Measurements from ENCODE around the gene ASTN2. TPM values are rescaled to one million over a fixed set of nuclear protein-coding genes. Genes with fewer than 3 reads are reported as not detected.

The ASTN2 gene
- total RNA-seq, 1 experiment from 2014 or later, result 4.8 TPM

DNA sequence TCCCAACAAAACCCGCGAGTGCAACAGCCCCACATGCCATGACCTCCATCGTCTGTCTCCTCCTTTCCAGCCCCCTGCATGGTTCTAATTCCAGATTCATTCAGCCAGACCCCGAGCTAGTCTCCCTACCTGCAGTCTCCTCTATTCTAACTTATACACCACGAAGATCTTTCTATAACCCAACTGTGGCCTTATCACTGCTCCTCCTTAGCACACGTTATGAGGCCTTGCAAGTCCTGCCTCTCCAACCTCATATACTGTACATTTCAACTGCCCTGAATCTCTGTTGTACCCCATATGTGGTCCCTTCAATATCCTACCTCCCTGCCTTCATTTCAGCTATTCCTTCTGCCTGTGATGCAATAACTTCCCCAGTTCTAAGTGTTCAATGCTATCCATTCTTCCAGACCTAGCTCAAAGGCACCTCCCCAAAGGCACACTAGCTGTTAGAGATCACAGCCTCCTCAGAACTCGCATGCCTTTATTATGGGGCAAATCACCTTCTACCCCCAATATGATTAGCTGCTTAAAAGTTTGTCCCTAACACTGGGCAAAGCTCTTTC is 942.8 kb downstream of the ASTN2 start:
- Histone ChIP-seq H3K9me2 (ENCODE audit: insufficient read depth) (no peaks in the 10 kb centered on the region), H3K9me3 (ENCODE audit: control insufficient read depth in 1 of 2, insufficient read depth in 1 of 2, low read depth in 1 of 2, low read length in 2 of 2) (no peaks in the 10 kb centered on the region), H4K20me1 (ENCODE audit: insufficient read depth) (no peaks in the 10 kb centered on the region), H3K4me1 (ENCODE audit: control insufficient read depth in 1 of 2, insufficient read depth in 2 of 2, low read length in 2 of 2) (no peaks in the 10 kb centered on the region), H3K4me2 (ENCODE audit: low read length) (no peak overlapping the region), H3K27ac (ENCODE audit: low read depth, low read length) (no peak overlapping the region), H3K4me3 (replicated peaks in 1 of 2; ENCODE audit: low read depth in 1 of 2, low read length in 2 of 2) (no peak overlapping the region), H3K36me3 (ENCODE audit: control insufficient read depth in 1 of 2, insufficient read depth in 2 of 2, low read length in 2 of 2) (no peaks in the 10 kb centered on the region), H3K27me3 (ENCODE audit: insufficient read depth, low read length) (no peaks in the 10 kb centered on the region), H3K9ac (ENCODE audit: low read length) (no peak overlapping the region), H3K79me2 (ENCODE audit: insufficient read depth, low read length) (no peaks in the 10 kb centered on the region), H2AFZ (ENCODE audit: low read depth, low read length, poor library complexity, severe bottlenecking) (no peak overlapping the region)
- TF ChIP-seq ZNF274 (IDR thresholded peaks at IDR 0.05; ENCODE audit: low read depth, low read length) (no peak), EGR1 (IDR thresholded peaks at IDR 0.05; ENCODE audit: low read depth) (no peak), POLR2A (IDR thresholded peaks at IDR 0.05; ENCODE audit: borderline replicate concordance, extremely low read depth, insufficient read depth, insufficient read length) (no peak), SP1 (IDR thresholded peaks at IDR 0.05; ENCODE audit: low read depth) (no peak), ZFX (IDR thresholded peaks at IDR 0.05) (no peak), EZH2 (IDR thresholded peaks at IDR 0.05) (no peak), JUND (IDR thresholded peaks at IDR 0.05) (no peak), SIN3A (IDR thresholded peaks at IDR 0.05; ENCODE audit: low read depth) (no peak), RAD21 (IDR thresholded peaks at IDR 0.05; ENCODE audit: low read depth) (no peak), YY1 (IDR thresholded peaks at IDR 0.05; ENCODE audit: extremely low read depth, insufficient replicate concordance, low read depth, low read length) (no peak)
- TF ChIP-seq, protein P1, sequence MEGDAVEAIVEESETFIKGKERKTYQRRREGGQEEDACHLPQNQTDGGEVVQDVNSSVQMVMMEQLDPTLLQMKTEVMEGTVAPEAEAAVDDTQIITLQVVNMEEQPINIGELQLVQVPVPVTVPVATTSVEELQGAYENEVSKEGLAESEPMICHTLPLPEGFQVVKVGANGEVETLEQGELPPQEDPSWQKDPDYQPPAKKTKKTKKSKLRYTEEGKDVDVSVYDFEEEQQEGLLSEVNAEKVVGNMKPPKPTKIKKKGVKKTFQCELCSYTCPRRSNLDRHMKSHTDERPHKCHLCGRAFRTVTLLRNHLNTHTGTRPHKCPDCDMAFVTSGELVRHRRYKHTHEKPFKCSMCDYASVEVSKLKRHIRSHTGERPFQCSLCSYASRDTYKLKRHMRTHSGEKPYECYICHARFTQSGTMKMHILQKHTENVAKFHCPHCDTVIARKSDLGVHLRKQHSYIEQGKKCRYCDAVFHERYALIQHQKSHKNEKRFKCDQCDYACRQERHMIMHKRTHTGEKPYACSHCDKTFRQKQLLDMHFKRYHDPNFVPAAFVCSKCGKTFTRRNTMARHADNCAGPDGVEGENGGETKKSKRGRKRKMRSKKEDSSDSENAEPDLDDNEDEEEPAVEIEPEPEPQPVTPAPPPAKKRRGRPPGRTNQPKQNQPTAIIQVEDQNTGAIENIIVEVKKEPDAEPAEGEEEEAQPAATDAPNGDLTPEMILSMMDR (IDR thresholded peaks at IDR 0.05 in 2 of 3, conservative IDR thresholded peaks at IDR 0.05 in 1 of 3; ENCODE audit: borderline replicate concordance in 1 of 3, insufficient read depth in 1 of 3, low read depth in 2 of 3, low read length in 2 of 3), result no peak
- TF ChIP-seq, protein P2, sequence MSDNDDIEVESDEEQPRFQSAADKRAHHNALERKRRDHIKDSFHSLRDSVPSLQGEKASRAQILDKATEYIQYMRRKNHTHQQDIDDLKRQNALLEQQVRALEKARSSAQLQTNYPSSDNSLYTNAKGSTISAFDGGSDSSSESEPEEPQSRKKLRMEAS (IDR thresholded peaks at IDR 0.05), result no peak
- TF ChIP-seq, protein P3, sequence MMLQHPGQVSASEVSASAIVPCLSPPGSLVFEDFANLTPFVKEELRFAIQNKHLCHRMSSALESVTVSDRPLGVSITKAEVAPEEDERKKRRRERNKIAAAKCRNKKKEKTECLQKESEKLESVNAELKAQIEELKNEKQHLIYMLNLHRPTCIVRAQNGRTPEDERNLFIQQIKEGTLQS (IDR thresholded peaks at IDR 0.05), result no peak
- TF ChIP-seq, protein P4, sequence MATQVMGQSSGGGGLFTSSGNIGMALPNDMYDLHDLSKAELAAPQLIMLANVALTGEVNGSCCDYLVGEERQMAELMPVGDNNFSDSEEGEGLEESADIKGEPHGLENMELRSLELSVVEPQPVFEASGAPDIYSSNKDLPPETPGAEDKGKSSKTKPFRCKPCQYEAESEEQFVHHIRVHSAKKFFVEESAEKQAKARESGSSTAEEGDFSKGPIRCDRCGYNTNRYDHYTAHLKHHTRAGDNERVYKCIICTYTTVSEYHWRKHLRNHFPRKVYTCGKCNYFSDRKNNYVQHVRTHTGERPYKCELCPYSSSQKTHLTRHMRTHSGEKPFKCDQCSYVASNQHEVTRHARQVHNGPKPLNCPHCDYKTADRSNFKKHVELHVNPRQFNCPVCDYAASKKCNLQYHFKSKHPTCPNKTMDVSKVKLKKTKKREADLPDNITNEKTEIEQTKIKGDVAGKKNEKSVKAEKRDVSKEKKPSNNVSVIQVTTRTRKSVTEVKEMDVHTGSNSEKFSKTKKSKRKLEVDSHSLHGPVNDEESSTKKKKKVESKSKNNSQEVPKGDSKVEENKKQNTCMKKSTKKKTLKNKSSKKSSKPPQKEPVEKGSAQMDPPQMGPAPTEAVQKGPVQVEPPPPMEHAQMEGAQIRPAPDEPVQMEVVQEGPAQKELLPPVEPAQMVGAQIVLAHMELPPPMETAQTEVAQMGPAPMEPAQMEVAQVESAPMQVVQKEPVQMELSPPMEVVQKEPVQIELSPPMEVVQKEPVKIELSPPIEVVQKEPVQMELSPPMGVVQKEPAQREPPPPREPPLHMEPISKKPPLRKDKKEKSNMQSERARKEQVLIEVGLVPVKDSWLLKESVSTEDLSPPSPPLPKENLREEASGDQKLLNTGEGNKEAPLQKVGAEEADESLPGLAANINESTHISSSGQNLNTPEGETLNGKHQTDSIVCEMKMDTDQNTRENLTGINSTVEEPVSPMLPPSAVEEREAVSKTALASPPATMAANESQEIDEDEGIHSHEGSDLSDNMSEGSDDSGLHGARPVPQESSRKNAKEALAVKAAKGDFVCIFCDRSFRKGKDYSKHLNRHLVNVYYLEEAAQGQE (IDR thresholded peaks at IDR 0.05; ENCODE audit: low read depth), result no peak
- CTCF ChIA-PET, result no interaction called here
- POLR2A ChIA-PET, result no interaction called here
- ATAC-seq, result no peak
- BruUV-seq (replicated peaks), result no TSS peak
- intact Hi-C loops (cut with micrococcal nuclease), result no loop called here
- no peak for DNase-seq (ENCODE audit: low read depth, low spot score)
- RAD21 ChIA-PET (ENCODE audit: low non-redundant PET in 1 of 2, low total read pairs in 2 of 2, uncharacterized antibody in 2 of 2, unreplicated experiment in 2 of 2), result no interaction called here
